SK-N-SH treated with all-trans-retinoic acid at 6 μM for 48 hours (cell line): ENCODE measurements around the gene CCDC88C.

Experiments used
- ATAC-seq: fragments of 200-7000 bp; cut with Tn5 transposase; 3 replicates; pipeline ENCODE4 v1.9.1; 2020; ENCODE audit warnings: mild to moderate bottlenecking, moderate library complexity
- ARNTL ChIP-seq: fragments of 450-650 bp; formaldehyde crosslinking; IDR thresholded peaks from 2 replicates; pipeline ENCODE4 v1.5.0; 2020; ENCODE audit warnings: low read depth, mild to moderate bottlenecking, moderate library complexity, borderline replicate concordance
- BACH2 ChIP-seq: fragments of 250-450 bp; sonication (Bioruptor Pico); IDR thresholded peaks from 2 replicates; pipeline ENCODE4 v1.9.0; 2021; ENCODE audit warnings: mild to moderate bottlenecking, borderline replicate concordance
- CSDC2 ChIP-seq: fragments of 250-450 bp; sonication (Bioruptor Pico); IDR thresholded peaks from 2 replicates; pipeline ENCODE4 v1.5.0; 2020; ENCODE audit warnings: mild to moderate bottlenecking, moderate library complexity
- ESRRG ChIP-seq: fragments of 250-450 bp; sonication (Bioruptor Pico); IDR thresholded peaks from 2 replicates; pipeline ENCODE4 v1.6.1; 2021; ENCODE audit warnings: mild to moderate bottlenecking
- ISL1 ChIP-seq: fragments of 250-450 bp; sonication (Bioruptor Pico); IDR thresholded peaks from 2 replicates; pipeline ENCODE4 v2.1.2; 2022; ENCODE audit warnings: mild to moderate bottlenecking, moderate library complexity
- OSR1 ChIP-seq: fragments of 250-450 bp; sonication (Bioruptor Pico); IDR thresholded peaks from 2 replicates; pipeline ENCODE4 v1.8.0; 2022; ENCODE audit warnings: moderate library complexity, mild to moderate bottlenecking, inconsistent platforms
- PATZ1 ChIP-seq: fragments of 250-450 bp; sonication (Bioruptor Pico); IDR thresholded peaks from 2 replicates; pipeline ENCODE4 v1.8.0; 2020; ENCODE audit warnings: mild to moderate bottlenecking, moderate library complexity, borderline replicate concordance
- POU6F1 ChIP-seq: fragments of 250-450 bp; sonication (Bioruptor Pico); IDR thresholded peaks from 2 replicates; pipeline ENCODE4 v1.8.0; 2021; ENCODE audit warnings: low read depth, mild to moderate bottlenecking, moderate library complexity, borderline replicate concordance
- PPARA ChIP-seq: fragments of 250-450 bp; sonication (Bioruptor Pico); IDR thresholded peaks from 2 replicates; pipeline ENCODE4 v1.5.0; 2020; ENCODE audit warnings: mild to moderate bottlenecking, borderline replicate concordance
- SNAI2 ChIP-seq: fragments of 250-450 bp; sonication (Bioruptor Pico); IDR thresholded peaks from 2 replicates; pipeline ENCODE4 v1.5.0; 2020; ENCODE audit warnings: mild to moderate bottlenecking, moderate library complexity
- TCF4 ChIP-seq: fragments of 250-450 bp; sonication (Bioruptor Pico); IDR thresholded peaks from 2 replicates; pipeline ENCODE4 v1.8.0; 2021; ENCODE audit warnings: mild to moderate bottlenecking, moderate library complexity, borderline replicate concordance
- TOX ChIP-seq: fragments of 250-450 bp; sonication (Bioruptor Pico); IDR thresholded peaks from 2 replicates; pipeline ENCODE4 v1.8.0; 2021; ENCODE audit warnings: mild to moderate bottlenecking, moderate library complexity, borderline replicate concordance
- TSHZ2 ChIP-seq: fragments of 250-450 bp; sonication (Bioruptor Pico); IDR thresholded peaks from 2 replicates; pipeline ENCODE4 v1.5.0; 2020; ENCODE audit warnings: mild to moderate bottlenecking, moderate library complexity
- ZC3H10 ChIP-seq: fragments of 250-450 bp; sonication (Bioruptor Pico); IDR thresholded peaks from 2 replicates; pipeline ENCODE4 v1.5.1; 2021; ENCODE audit warnings: mild to moderate bottlenecking, moderate library complexity
- ZFP3 ChIP-seq: fragments of 250-450 bp; sonication (Bioruptor Pico); IDR thresholded peaks from 2 replicates; pipeline ENCODE4 v1.5.0; 2020; ENCODE audit warnings: mild to moderate bottlenecking, moderate library complexity
- ZFP30 ChIP-seq: fragments of 450-650 bp; formaldehyde crosslinking; IDR thresholded peaks from 2 replicates; pipeline ENCODE4 v1.5.0; 2022; ENCODE audit warnings: mild to moderate bottlenecking, moderate library complexity
- ZNF70 ChIP-seq: fragments of 450-650 bp; formaldehyde crosslinking; IDR thresholded peaks from 2 replicates; pipeline ENCODE4 v1.5.0; 2020; ENCODE audit warnings: mild to moderate bottlenecking, moderate library complexity
- ZNF8 ChIP-seq: fragments of 450-650 bp; formaldehyde crosslinking; IDR thresholded peaks from 2 replicates; pipeline ENCODE4 v1.5.0; 2020; ENCODE audit warnings: mild to moderate bottlenecking, moderate library complexity
- TF ChIP-seq, protein P1 (sequence below): fragments of 250-450 bp; sonication (Bioruptor Pico); IDR thresholded peaks from 2 replicates; pipeline ENCODE4 v1.5.1; 2021; ENCODE audit warnings: mild to moderate bottlenecking, moderate library complexity

CCDC88C gene

DNA sequence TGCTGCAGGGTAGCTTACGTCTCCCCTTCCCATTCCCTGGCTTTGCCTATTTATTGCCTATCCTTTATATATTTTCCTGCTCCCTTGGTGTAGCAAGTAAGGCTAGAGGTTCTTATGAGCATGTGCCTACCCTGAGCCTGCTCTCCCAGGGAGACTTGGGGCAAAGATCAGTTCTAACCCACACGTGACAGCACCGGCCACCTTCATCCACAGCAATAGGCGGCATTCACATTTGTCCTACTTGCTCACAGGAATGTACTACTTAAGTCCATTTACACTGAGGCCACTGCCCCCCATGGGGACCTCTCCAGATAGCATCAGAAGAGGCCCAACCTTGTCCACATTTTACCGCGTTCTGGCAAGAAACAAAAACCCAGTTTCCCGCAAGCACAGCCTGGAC, 181.8 kb downstream of the CCDC88C start:
- ATAC-seq: no peak
- no peak for TF ChIP-seq OSR1 (CRISPR knock-in tag)
- TF ChIP-seq TOX: no peak
- TF ChIP-seq POU6F1 (CRISPR knock-in tag): no peak
- TF ChIP-seq ZFP30 (CRISPR knock-in tag): no peak
- TF ChIP-seq PPARA (CRISPR knock-in tag): no peak
- no peak for TF ChIP-seq ARNTL (CRISPR knock-in tag)
- TF ChIP-seq PATZ1 (CRISPR knock-in tag): no peak
- TF ChIP-seq BACH2 (CRISPR knock-in tag): no peak
- no peak for TF ChIP-seq ZFP3

DNA sequence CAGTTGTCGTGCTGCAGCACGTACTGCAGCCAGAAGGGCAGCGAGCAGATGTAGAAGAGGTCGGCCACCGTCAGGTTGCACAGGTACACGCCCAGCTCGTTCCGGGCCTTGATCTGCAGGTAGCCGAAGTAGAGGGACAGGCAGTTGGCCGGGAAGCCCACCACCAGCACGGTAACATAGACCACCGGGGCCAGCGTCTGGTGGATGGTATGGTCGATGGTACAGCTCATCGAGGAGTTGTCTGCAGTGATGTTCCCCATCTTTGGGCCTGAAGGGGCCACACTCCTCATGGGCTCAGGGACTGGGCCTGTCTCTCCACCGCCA, 182.9 kb downstream of the CCDC88C start:
- ATAC-seq: no peak
- TF ChIP-seq BACH2 (CRISPR knock-in tag): no peak
- TF ChIP-seq OSR1 (CRISPR knock-in tag): no peak
- TF ChIP-seq, protein P1, sequence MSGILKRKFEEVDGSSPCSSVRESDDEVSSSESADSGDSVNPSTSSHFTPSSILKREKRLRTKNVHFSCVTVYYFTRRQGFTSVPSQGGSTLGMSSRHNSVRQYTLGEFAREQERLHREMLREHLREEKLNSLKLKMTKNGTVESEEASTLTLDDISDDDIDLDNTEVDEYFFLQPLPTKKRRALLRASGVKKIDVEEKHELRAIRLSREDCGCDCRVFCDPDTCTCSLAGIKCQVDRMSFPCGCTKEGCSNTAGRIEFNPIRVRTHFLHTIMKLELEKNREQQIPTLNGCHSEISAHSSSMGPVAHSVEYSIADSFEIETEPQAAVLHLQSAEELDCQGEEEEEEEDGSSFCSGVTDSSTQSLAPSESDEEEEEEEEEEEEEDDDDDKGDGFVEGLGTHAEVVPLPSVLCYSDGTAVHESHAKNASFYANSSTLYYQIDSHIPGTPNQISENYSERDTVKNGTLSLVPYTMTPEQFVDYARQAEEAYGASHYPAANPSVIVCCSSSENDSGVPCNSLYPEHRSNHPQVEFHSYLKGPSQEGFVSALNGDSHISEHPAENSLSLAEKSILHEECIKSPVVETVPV (CRISPR knock-in tag): no peak
- no peak for TF ChIP-seq TCF4 (CRISPR knock-in tag)
- no peak for TF ChIP-seq ZFP30 (CRISPR knock-in tag)
- no peak for TF ChIP-seq POU6F1 (CRISPR knock-in tag)
- TF ChIP-seq CSDC2 (CRISPR knock-in tag): no peak
- TF ChIP-seq ISL1 (CRISPR knock-in tag): no peak
- no peak for TF ChIP-seq SNAI2 (CRISPR knock-in tag)
- no peak for TF ChIP-seq ZFP3
- no peak for TF ChIP-seq ZNF70 (CRISPR knock-in tag)
- TF ChIP-seq PATZ1 (CRISPR knock-in tag): no peak
- no peak for TF ChIP-seq ESRRG (CRISPR knock-in tag)
- TF ChIP-seq ARNTL (CRISPR knock-in tag): no peak
- TF ChIP-seq PPARA (CRISPR knock-in tag): no peak

DNA sequence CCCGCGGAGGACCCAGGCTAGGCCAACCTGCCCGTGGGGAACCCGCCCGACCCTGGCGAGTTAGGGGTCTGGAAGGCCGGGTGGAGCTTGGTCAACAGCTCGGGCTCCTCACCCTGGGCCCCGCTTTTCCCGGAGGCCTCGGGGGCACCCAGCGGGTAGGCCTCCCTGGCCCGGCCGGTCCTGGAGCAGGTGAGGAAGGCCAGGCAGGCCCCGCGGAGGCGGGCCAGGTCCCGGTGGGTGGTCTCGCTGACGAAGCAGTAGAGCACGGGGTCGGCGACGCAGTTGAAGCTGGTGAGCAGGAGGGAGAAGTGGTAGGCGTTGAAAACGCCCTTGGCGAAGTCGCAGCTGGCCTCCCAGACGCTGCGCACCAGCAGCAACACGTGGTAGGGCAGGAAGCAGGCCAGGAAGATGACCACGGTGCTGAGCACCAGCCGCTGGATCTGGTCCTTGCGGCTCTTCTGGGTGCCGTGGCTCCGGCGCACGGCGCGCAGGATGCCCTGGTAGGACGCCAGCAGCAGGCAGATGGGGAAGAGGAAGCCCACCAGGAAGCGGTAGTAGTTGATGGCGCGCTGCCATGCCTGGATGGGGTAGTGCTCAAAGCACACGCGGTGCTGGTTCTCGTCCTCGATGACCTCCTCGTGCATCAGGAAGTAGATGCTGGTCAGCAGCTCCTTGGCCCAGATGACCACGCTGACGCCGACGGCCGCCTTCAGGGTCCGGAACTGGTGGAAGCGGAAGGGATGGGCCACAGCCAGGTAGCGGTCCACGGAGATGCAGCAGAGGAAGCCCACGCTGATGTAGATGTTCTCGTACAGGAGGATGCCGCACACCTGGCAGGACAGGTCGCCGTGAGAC, 183.5 kb downstream of the CCDC88C start:
- no peak for ATAC-seq
- TF ChIP-seq ZFP30 (CRISPR knock-in tag) (no peak), PATZ1 (CRISPR knock-in tag) (no peak), ZC3H10 (CRISPR knock-in tag) (no peak), TCF4 (CRISPR knock-in tag) (no peak), ZFP3 (no peak), ISL1 (CRISPR knock-in tag) (no peak), TOX (no peak), ZNF8 (CRISPR knock-in tag) (no peak), ZNF70 (CRISPR knock-in tag) (no peak), PPARA (CRISPR knock-in tag) (no peak), TSHZ2 (no peak), CSDC2 (CRISPR knock-in tag) (no peak)
- TF ChIP-seq, protein P1 (CRISPR knock-in tag): no peak
